Stomach (tissue), 4 donors: ENCODE measurements around the gene RNF225.

ENCODE experiments used
- CTCF ChIP-seq, 7 experiments: fragments of 450-650 bp in 4 of 7; fragments of 200-600 bp in 3 of 7; sonication (generic) in 3 of 7; IDR thresholded peaks; one replicate each; pipeline ENCODE4 v1.5.1; 2016 to 2019; ENCODE audit warnings: antibody characterized with exemption in 7 of 7, control low read depth in 2 of 7, mild to moderate bottlenecking in 1 of 7
- POLR2A ChIP-seq, 4 donors: fragments of 450-650 bp; IDR thresholded peaks; one replicate each; pipeline ENCODE4 v1.6.1; 2016; ENCODE audit warnings: antibody characterized with exemption in 4 of 4, control low read depth in 2 of 4, mild to moderate bottlenecking in 1 of 4, moderate library complexity in 1 of 4
- POLR2AphosphoS5 ChIP-seq, 3 donors: sonication (generic); formaldehyde crosslinking; IDR thresholded peaks; one replicate each; pipeline ENCODE4 v1.6.1; 2016; ENCODE audit warnings: antibody characterized with exemption in 3 of 3

- TF ChIP-seq POLR2AphosphoS5 (IDR thresholded peaks at IDR 0.05), result no peak
- TF ChIP-seq CTCF (IDR thresholded peaks at IDR 0.05), result no peak
- no peak for TF ChIP-seq POLR2A (IDR thresholded peaks at IDR 0.05)
Measured at GRCh38 chr19:58387338-58388174, 7.9 kb upstream of the RNF225 start.
